Body of pancreas (tissue), 4 donors: ENCODE measurements around the gene SEC22B.
"Not testable (repeated sequence)": the region's sequence is repeated elsewhere in the genome, so short reads cannot be mapped to it uniquely, and the experiment has no call there.

Source experiments
- POLR2A ChIP-seq, 3 donors: fragments of 450-650 bp; IDR thresholded peaks; one replicate each; pipeline ENCODE4 v1.6.1; 2016; ENCODE audit warnings: antibody characterized with exemption in 3 of 3, mild to moderate bottlenecking in 2 of 3
- TF ChIP-seq, protein P1 (sequence below), 7 experiments: fragments of 450-650 bp in 4 of 7; fragments of 200-600 bp in 3 of 7; sonication (generic) in 3 of 7; IDR thresholded peaks; one replicate each; pipeline ENCODE4 v1.5.1; 2016 to 2019; ENCODE audit warnings: antibody characterized with exemption in 7 of 7

DNA sequence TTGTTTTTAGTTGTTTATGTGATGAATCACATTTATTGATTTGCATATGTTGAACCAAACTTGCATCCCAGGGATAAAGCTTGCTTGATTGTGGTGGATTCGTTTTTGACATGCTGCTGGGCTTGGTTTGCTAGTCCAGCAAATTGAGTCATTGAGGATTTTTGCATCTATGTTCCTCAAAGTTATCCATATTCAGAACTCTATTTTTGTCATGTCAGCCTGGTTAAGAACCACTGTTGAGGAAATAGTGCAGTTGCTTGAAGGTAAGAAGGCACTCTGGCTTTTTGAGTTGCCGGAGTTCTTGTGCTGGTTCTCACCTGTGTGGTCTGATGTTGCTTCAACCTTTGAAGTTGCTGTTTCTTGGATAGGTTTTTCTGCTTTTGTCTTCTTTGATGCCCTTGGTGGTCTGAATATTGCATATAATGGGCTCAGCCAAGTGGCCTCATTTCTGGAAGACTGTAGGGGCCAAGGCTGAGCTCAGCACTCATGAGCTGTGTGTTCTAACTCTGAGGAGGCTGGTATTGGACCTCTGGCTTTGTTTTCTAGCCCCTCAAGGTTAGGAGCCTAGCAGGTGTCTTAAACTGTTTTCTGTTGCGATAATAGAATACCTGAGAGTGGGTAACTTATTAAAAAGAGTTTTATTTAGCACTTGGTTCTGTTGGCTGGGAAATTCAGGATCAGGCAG lies 26.0 kb downstream of the SEC22B start:
- TF ChIP-seq, protein P1, sequence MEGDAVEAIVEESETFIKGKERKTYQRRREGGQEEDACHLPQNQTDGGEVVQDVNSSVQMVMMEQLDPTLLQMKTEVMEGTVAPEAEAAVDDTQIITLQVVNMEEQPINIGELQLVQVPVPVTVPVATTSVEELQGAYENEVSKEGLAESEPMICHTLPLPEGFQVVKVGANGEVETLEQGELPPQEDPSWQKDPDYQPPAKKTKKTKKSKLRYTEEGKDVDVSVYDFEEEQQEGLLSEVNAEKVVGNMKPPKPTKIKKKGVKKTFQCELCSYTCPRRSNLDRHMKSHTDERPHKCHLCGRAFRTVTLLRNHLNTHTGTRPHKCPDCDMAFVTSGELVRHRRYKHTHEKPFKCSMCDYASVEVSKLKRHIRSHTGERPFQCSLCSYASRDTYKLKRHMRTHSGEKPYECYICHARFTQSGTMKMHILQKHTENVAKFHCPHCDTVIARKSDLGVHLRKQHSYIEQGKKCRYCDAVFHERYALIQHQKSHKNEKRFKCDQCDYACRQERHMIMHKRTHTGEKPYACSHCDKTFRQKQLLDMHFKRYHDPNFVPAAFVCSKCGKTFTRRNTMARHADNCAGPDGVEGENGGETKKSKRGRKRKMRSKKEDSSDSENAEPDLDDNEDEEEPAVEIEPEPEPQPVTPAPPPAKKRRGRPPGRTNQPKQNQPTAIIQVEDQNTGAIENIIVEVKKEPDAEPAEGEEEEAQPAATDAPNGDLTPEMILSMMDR (IDR thresholded peaks at IDR 0.05): not testable (repeated sequence)
- not testable (repeated sequence) for TF ChIP-seq POLR2A (IDR thresholded peaks at IDR 0.05)
